Measurements from ENCODE around the gene TEKT3. TPM values are rescaled to one million over a fixed set of nuclear protein-coding genes. Genes with fewer than 3 reads are reported as not detected.
A peak's percentile ranks its signal among the peaks of the same experiment; 100 is the strongest.

Gene TEKT3
- total and polyA plus RNA-seq, 4 donors: 0.08 to 0.33 TPM; not detected in 2

DNA sequence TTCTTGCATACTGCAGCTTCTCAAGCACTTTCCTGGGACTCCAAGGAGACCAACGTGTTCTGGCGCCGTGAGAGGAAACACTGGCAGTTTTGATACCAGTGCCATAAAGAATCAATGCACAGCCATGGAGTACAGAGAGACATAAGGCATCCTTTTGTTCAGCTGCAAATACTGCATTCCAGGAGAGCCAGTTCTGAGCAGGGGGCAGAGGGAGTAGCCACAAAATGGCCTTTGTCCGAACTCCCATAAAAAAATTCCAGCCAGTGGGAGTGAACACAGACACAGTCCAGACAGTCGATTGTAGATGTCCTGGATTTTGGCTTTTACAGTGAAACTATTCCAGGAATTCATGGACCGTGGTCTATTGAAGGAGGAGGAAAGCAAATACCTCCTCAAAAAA lies 36.2 kb upstream of the TEKT3 start:
- Histone ChIP-seq H3K36me3 (ENCODE audit: control insufficient read depth in 4 of 4, insufficient read depth in 3 of 4, low read depth in 1 of 4, low read length in 3 of 4) (no peaks in the 10 kb centered on the region), H3K4me1 (ENCODE audit: control insufficient read depth in 4 of 4, insufficient read depth in 4 of 4, low read length in 3 of 4) (no peaks in the 10 kb centered on the region), H3K27me3 (ENCODE audit: control insufficient read depth in 4 of 4, insufficient read depth in 4 of 4, low read length in 3 of 4) (no peaks in the 10 kb centered on the region), H3K9me3 (ENCODE audit: control insufficient read depth in 4 of 4, low read length in 3 of 4) (no peaks in the 10 kb centered on the region), H3K9ac (ENCODE audit: low read depth in 1 of 2, low read length in 2 of 2) (no peak overlapping the region), H3K27ac (ENCODE audit: low read depth in 1 of 2, low read length in 2 of 2) (no peak overlapping the region), H3K4me3 (ENCODE audit: low read depth in 1 of 3, low read length in 3 of 3) (no peak overlapping the region)
- DNase-seq (ENCODE audit: low spot score): no peak
- TF ChIP-seq NR2F2 (IDR thresholded peaks at IDR 0.05) (peak; percentile 25), SP1 (IDR thresholded peaks at IDR 0.05) (peak; percentile 20), FOXA1 (IDR thresholded peaks at IDR 0.05) (no peak), EGR1 (IDR thresholded peaks at IDR 0.05; ENCODE audit: low read depth in 2 of 2) (no peak), HNF4A (conservative IDR thresholded peaks at IDR 0.05) (no peak), RXRA (IDR thresholded peaks at IDR 0.05) (no peak)
- TF ChIP-seq, protein P1, sequence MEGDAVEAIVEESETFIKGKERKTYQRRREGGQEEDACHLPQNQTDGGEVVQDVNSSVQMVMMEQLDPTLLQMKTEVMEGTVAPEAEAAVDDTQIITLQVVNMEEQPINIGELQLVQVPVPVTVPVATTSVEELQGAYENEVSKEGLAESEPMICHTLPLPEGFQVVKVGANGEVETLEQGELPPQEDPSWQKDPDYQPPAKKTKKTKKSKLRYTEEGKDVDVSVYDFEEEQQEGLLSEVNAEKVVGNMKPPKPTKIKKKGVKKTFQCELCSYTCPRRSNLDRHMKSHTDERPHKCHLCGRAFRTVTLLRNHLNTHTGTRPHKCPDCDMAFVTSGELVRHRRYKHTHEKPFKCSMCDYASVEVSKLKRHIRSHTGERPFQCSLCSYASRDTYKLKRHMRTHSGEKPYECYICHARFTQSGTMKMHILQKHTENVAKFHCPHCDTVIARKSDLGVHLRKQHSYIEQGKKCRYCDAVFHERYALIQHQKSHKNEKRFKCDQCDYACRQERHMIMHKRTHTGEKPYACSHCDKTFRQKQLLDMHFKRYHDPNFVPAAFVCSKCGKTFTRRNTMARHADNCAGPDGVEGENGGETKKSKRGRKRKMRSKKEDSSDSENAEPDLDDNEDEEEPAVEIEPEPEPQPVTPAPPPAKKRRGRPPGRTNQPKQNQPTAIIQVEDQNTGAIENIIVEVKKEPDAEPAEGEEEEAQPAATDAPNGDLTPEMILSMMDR (IDR thresholded peaks at IDR 0.05; ENCODE audit: low read depth, low read length, missing input control): no peak
- WGBS: 70% methylated on average over 6 of the region's 6 CpGs

DNA sequence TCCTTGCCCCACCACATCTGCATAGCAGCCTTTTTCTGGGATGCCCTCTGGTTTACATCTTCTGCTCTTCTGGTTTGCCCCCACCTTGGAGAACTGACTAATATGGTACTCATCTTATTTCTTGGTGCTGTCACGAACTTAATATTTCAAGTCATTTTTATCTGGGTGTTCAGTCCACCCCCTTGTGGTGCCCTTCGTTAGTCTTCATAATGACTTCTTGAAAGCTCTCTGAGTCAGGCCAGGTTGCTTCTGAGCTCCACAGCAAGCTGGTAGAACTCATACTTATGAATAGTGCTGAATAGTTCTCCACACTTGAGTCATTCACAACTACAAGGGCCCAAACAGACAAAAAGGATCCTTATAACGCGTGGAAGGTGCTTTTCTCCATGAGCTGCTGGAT lies 35.8 kb upstream of the TEKT3 start:
- Histone ChIP-seq H3K9ac (ENCODE audit: low read depth in 1 of 2, low read length in 2 of 2) (no peak overlapping the region), H3K4me3 (ENCODE audit: low read depth in 1 of 3, low read length in 3 of 3) (no peak overlapping the region), H3K4me1 (ENCODE audit: control insufficient read depth in 4 of 4, insufficient read depth in 4 of 4, low read length in 3 of 4) (no peaks in the 10 kb centered on the region), H3K27ac (ENCODE audit: low read depth in 1 of 2, low read length in 2 of 2) (no peak overlapping the region), H3K9me3 (ENCODE audit: control insufficient read depth in 4 of 4, low read length in 3 of 4) (no peaks in the 10 kb centered on the region), H3K27me3 (ENCODE audit: control insufficient read depth in 4 of 4, insufficient read depth in 4 of 4, low read length in 3 of 4) (no peaks in the 10 kb centered on the region), H3K36me3 (ENCODE audit: control insufficient read depth in 4 of 4, insufficient read depth in 3 of 4, low read depth in 1 of 4, low read length in 3 of 4) (no peaks in the 10 kb centered on the region)
- TF ChIP-seq, protein P2, sequence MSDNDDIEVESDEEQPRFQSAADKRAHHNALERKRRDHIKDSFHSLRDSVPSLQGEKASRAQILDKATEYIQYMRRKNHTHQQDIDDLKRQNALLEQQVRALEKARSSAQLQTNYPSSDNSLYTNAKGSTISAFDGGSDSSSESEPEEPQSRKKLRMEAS (IDR thresholded peaks at IDR 0.05): no peak
- no peak for TF ChIP-seq RXRA (IDR thresholded peaks at IDR 0.05)
- TF ChIP-seq FOXA1 (IDR thresholded peaks at IDR 0.05): no peak
- TF ChIP-seq EGR1 (IDR thresholded peaks at IDR 0.05; ENCODE audit: low read depth in 2 of 2): no peak
- no peak for TF ChIP-seq SP1 (IDR thresholded peaks at IDR 0.05)
- TF ChIP-seq HNF4A (conservative IDR thresholded peaks at IDR 0.05): no peak
- TF ChIP-seq, protein P3, sequence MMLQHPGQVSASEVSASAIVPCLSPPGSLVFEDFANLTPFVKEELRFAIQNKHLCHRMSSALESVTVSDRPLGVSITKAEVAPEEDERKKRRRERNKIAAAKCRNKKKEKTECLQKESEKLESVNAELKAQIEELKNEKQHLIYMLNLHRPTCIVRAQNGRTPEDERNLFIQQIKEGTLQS (IDR thresholded peaks at IDR 0.05): no peak
- TF ChIP-seq YY1 (IDR thresholded peaks at IDR 0.05): no peak
- TF ChIP-seq NR2F2 (IDR thresholded peaks at IDR 0.05): no peak
- TF ChIP-seq JUND (IDR thresholded peaks at IDR 0.05): no peak
- no peak for DNase-seq (ENCODE audit: low spot score)
- WGBS: 92% methylated on average over 4 of the region's 4 CpGs

DNA sequence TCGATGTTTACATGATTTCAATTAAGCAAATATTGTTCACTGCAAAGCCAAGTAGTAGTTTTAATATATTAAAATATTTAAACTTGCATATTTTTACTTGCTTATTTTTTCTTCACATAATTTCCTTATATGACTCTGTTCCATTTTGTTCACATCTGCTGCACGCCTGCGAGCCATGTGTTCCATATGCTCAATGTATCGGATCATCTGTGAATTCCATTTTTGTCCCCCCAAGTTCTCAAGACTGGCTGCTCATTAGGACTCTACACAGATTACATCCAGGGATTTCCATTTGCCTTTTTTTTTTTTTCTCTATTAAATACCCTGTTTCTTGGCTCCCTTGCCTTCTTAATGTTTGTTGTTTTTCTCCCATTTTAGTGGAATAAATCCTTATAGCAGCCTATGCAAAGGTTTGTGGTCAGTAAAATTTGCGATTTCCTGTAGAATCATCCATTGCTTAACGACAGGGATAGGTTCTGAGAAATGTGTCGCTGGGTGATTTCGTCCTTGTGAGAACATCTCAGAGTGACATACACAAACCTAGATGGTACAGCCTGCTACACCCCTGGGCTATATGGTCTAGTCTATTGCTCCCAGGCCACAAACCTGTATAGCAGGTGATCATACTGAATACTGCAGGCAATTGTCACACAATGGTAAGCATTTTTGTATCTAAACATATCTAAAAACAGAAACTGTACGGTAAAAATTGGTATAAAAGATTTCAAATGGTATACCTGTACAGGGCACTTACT lies 30.2 kb upstream of the TEKT3 start:
- Histone ChIP-seq H3K36me3 (ENCODE audit: control insufficient read depth in 4 of 4, insufficient read depth in 3 of 4, low read depth in 1 of 4, low read length in 3 of 4) (no peaks in the 10 kb centered on the region), H3K27me3 (ENCODE audit: control insufficient read depth in 4 of 4, insufficient read depth in 4 of 4, low read length in 3 of 4) (no peaks in the 10 kb centered on the region), H3K9me3 (ENCODE audit: control insufficient read depth in 4 of 4, low read length in 3 of 4) (peaks cover 0 to 2% (median 0%) of the 10 kb centered on the region in 4 donors), H3K9ac (ENCODE audit: low read depth in 1 of 2, low read length in 2 of 2) (no peak overlapping the region), H3K4me1 (ENCODE audit: control insufficient read depth in 4 of 4, insufficient read depth in 4 of 4, low read length in 3 of 4) (no peaks in the 10 kb centered on the region), H3K4me3 (ENCODE audit: low read depth in 1 of 3, low read length in 3 of 3) (no peak overlapping the region), H3K27ac (ENCODE audit: low read depth in 1 of 2, low read length in 2 of 2) (no peak overlapping the region)
- DNase-seq (ENCODE audit: low spot score): no peak
- WGBS: 92% methylated on average over 9 of the region's 9 CpGs
- TF ChIP-seq, protein P4, sequence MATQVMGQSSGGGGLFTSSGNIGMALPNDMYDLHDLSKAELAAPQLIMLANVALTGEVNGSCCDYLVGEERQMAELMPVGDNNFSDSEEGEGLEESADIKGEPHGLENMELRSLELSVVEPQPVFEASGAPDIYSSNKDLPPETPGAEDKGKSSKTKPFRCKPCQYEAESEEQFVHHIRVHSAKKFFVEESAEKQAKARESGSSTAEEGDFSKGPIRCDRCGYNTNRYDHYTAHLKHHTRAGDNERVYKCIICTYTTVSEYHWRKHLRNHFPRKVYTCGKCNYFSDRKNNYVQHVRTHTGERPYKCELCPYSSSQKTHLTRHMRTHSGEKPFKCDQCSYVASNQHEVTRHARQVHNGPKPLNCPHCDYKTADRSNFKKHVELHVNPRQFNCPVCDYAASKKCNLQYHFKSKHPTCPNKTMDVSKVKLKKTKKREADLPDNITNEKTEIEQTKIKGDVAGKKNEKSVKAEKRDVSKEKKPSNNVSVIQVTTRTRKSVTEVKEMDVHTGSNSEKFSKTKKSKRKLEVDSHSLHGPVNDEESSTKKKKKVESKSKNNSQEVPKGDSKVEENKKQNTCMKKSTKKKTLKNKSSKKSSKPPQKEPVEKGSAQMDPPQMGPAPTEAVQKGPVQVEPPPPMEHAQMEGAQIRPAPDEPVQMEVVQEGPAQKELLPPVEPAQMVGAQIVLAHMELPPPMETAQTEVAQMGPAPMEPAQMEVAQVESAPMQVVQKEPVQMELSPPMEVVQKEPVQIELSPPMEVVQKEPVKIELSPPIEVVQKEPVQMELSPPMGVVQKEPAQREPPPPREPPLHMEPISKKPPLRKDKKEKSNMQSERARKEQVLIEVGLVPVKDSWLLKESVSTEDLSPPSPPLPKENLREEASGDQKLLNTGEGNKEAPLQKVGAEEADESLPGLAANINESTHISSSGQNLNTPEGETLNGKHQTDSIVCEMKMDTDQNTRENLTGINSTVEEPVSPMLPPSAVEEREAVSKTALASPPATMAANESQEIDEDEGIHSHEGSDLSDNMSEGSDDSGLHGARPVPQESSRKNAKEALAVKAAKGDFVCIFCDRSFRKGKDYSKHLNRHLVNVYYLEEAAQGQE (IDR thresholded peaks at IDR 0.05): no peak
- TF ChIP-seq FOXA1 (IDR thresholded peaks at IDR 0.05) (no peak), NR2F2 (IDR thresholded peaks at IDR 0.05) (no peak), EGR1 (IDR thresholded peaks at IDR 0.05; ENCODE audit: low read depth in 2 of 2) (no peak), HNF4A (conservative IDR thresholded peaks at IDR 0.05) (no peak), JUND (IDR thresholded peaks at IDR 0.05) (no peak), TAF1 (conservative IDR thresholded peaks at IDR 0.05) (no peak), FOXA2 (IDR thresholded peaks at IDR 0.05) (no peak), YY1 (IDR thresholded peaks at IDR 0.05) (no peak), RXRA (IDR thresholded peaks at IDR 0.05) (no peak)
- TF ChIP-seq, protein P2 (IDR thresholded peaks at IDR 0.05): no peak
- TF ChIP-seq, protein P1 (IDR thresholded peaks at IDR 0.05; ENCODE audit: low read depth, low read length, missing input control): no peak
